ENCODE results near the gene PDZD2.

GRCh38 chr5:31771500-31771899 is 132.6 kb downstream of the PDZD2 start:
- TF ChIP-seq POLR2A (IDR thresholded peaks at IDR 0.05) = no peak
- no peak for TF ChIP-seq CTCF (IDR thresholded peaks at IDR 0.05)
- TF ChIP-seq POLR2AphosphoS5 (IDR thresholded peaks at IDR 0.05) = no peak
- TF ChIP-seq EP300 (IDR thresholded peaks at IDR 0.05) = no peak

All from suprapubic skin (tissue), 4 donors.